HG03565 (cell line): ENCODE data around the gene FHIT.

Source experiments
- ATAC-seq: cut with Tn5 transposase; IDR thresholded peaks from one replicate; pipeline ENCODE4 v1.9.1; 2021; ENCODE audit warnings: mild to moderate bottlenecking, moderate library complexity; ENCODE audit not compliant: unreplicated experiment

FHIT gene

GRCh38 chr3:60523536-60523935 lies 727.7 kb downstream of the FHIT start:
- ATAC-seq = no peak

- ATAC-seq = no peak
Observed at GRCh38 chr3:60517134-60517533, 734.1 kb downstream of the FHIT start.

DNA sequence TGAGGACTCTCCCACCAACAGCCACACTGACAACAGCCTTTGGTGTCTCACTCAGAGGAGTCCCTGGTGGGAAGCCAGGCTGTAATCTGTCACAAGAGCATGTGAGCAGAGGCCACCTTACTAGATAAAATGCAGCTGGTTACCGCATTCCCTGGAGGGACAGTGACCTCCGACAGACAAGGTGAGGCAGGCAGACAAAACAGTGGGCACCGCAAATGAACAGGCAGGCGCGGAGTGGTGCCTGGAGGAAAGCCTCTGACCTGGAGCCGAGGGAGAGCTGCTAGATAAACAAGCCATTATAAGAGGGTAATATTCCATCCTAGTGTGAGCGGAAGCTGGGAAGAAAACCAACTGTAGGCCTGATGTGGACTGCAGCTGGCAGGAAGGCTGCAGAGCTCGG lies 736.4 kb downstream of the FHIT start:
- ATAC-seq = no peak

GRCh38 chr3:60514085-60514649 lies 737.1 kb downstream of the FHIT start:
- no peak for ATAC-seq

DNA sequence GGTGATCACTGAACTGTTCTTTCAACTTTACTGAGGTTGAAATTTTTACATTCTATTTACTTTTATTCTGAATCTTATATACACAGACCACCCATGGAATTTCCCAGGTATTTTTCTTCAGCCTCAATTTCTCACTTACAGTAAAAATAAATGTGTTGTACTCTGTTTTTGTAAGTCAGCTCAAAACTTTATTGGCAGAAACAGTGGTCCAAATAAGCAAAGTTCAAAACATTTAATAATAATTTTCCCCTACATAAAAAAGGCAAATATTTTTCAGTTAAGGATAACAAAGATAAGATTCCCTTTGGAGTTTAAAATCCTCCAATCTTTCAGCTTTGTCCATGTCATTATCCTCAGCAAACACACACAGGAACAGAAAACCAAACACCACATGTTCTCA lies 738.0 kb downstream of the FHIT start:
- no peak for ATAC-seq

DNA sequence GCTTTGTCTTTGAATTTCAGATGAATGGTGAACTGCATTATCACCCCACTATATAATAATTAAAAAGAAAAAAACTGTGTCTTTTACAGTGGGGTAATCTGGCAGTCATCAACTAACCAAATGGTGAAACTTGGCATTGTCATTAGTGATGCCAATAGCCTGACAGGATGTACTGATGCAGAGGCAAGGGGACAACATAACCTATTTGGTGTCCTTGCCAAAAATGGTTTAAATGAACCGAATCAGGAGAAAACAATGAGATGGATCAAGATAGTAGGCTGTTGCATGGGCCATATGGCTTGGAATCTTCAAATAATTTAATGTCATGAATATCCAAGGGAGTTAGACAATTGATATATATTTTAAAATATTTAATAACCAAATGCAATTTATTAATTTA lies 738.7 kb downstream of the FHIT start:
- no peak for ATAC-seq

- ATAC-seq = no peak
Observed at GRCh38 chr3:60509471-60509870, 741.8 kb downstream of the FHIT start.

GRCh38 chr3:60504827-60505457 lies 746.3 kb downstream of the FHIT start:
- ATAC-seq = no peak

- ATAC-seq = no peak
Observed at GRCh38 chr3:60501314-60501713, 749.9 kb downstream of the FHIT start.

- ATAC-seq = no peak
Observed at GRCh38 chr3:60497902-60498301, 753.4 kb downstream of the FHIT start.

GRCh38 chr3:60490992-60491391 lies 760.3 kb downstream of the FHIT start:
- no peak for ATAC-seq

DNA sequence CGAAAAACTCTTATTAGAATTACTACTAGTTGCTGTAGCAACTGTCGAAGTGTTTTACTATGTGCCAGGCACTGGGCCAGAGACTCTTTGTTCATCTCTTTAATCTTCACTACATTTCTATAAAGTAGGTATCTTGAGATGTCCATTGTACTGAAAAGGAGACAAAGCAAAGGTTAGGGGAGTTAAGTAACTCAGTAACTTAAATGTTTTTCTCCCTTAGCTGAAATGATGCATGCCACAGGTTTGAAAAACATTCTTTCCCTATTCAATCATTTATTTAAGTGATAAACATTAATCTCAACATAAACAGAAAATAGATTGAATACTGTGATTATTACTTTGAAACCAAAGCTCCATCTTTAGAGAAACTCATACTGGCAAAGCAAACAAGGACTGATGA lies 776.2 kb downstream of the FHIT start:
- no peak for ATAC-seq

GRCh38 chr3:60469481-60469880 lies 781.8 kb downstream of the FHIT start:
- ATAC-seq = no peak

DNA sequence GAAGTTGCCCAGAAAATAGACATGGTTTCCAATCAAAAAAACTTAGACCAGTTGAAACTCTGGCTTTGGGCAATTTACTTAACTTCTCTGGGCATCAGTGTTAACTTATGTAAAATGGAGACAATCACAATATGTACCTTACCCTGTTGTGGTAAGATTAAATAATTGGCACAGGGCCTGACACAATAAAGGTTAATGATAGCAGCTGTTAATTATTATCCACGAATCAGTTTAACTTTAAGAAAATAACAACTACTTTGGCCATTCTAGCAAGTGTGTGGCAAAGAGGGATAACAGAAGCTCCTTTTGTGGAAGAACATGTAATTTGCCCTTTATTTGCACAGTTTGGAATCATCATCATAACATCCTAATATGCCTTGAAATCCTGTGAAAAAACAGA lies 787.6 kb downstream of the FHIT start:
- ATAC-seq = no peak

DNA sequence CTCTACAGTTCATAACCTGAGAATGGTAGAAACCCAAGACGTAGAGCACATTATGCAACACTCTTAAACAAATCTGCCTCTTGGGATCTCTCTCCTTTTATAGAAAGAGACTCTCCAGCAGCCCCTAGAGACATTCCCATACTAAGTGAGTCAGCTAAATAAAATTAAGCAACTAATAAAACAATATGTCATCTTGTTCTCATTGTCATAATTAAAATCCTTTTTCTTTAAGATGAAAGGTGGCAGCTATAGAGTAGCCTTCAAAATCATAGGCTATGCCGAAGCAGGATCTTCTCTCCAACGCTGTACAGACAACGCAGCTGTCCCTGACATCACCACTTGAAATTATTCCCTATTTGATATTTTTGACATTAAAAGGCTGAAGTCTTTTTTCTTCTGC lies 790.0 kb downstream of the FHIT start:
- no peak for ATAC-seq

GRCh38 chr3:60456180-60456579 lies 795.1 kb downstream of the FHIT start:
- no peak for ATAC-seq

DNA sequence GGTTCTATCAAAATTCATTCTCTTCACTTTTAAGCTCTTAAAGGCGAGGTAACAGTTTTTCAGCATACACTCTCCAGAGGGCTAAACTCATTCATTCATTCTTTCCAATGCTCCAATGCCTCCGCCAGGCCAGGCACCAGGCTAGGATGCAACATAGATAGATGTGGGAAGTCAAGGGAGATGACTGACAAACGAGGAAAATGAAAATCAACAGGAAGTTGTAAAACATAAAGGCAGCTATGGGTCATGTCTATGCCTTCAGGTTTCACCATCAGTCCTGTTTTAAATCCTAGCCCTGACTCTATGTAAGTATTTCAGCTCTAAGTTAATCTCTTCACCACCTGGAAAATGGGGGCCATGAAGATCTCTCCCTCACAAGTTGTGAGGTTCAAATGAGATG lies 797.9 kb downstream of the FHIT start:
- no peak for ATAC-seq

- no peak for ATAC-seq
Observed at GRCh38 chr3:60448696-60449095, 802.6 kb downstream of the FHIT start.

DNA sequence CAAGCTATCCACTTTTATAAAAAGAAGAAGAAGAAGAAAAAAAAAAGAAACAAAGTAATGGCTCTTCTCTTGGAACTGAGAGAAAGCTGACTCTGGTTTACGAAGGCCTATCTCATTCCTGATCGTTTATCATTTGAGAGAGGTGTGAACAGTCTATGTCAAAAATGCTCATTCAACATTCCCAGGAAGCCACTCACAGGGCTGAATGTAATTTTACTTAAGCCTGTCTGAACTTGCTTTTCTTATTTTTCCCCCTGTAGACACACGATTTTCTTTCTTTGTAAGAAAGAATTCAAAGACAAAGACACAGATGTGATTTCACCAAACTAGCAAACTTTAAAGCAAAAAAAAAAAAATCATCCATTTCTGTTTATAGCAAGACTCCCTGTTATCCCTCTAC lies 805.8 kb downstream of the FHIT start:
- no peak for ATAC-seq

GRCh38 chr3:60444898-60445437 lies 806.3 kb downstream of the FHIT start:
- ATAC-seq = no peak

GRCh38 chr3:60440869-60441268 lies 810.4 kb downstream of the FHIT start:
- ATAC-seq = no peak

DNA sequence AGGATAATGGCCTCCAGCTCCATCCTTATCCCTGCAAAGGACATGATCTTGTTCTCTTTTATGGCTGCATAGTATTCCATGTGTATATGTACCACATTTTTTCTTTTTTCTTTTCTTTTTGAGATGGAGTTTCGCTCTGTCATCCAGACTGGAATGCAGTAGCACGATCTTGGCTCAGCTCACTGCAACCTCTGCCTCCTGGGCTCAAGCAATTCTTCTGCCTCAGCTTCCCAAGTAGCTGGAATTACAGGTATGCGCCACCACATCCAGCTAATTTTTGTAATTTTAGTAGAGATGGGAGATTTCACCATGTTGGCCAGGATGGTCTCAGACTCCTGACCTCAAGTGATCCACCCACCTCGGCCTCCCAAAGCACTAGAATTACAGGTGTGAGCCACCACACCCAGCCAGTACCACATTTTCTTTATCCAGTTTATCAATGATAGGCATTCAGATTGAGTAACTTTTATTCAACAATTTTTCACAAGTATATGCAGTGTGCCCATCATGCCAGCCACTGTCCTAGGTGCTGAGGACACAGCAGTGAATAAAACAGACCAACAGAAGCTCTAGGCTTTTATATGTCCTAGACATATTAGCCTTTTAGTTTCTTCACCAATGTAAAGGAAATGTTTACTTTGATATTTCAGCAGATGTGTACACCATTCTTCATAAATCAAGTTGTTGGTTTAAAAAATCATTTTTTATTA lies 815.2 kb downstream of the FHIT start:
- no peak for ATAC-seq
